ENCODE measurements around the gene UQCRHL.

GRCh38 chr1:15816674-15817073 is 9.2 kb upstream of the UQCRHL start:
- TF ChIP-seq CTCF (IDR thresholded peaks at IDR 0.05), result no peak
- no peak for TF ChIP-seq POLR2A (IDR thresholded peaks at IDR 0.05)
- no peak for TF ChIP-seq EP300 (IDR thresholded peaks at IDR 0.05)
- no peak for TF ChIP-seq POLR2AphosphoS5 (IDR thresholded peaks at IDR 0.05)
